H9 (cell line): ENCODE measurements around the gene KDM2B. TPM values are rescaled to one million over a fixed set of nuclear protein-coding genes. Genes with fewer than 3 reads are reported as not detected.
A peak's percentile ranks its signal among the peaks of the same experiment; 100 is the strongest.

Experiments used
- DNase-seq: peaks from one replicate; pipeline ENCODE4 v3.0.0-alpha.2; 2017
- H2AFZ ChIP-seq: one replicate; pipeline ENCODE4 v1.6.1; 2013; ENCODE audit warnings: mild to moderate bottlenecking, low read length, control low read depth, moderate library complexity
- H2AK5ac ChIP-seq: 2 replicates; pipeline ENCODE4 v1.6.1; 2013; ENCODE audit warnings: low read length, control low read depth, mixed read lengths; ENCODE audit not compliant: insufficient read length
- H2BK120ac ChIP-seq: one replicate; pipeline ENCODE4 v1.6.1; 2013; ENCODE audit warnings: low read depth, mild to moderate bottlenecking, low read length, control low read depth, inconsistent platforms; ENCODE audit not compliant: poor library complexity, severe bottlenecking
- H2BK12ac ChIP-seq: 2 replicates; pipeline ENCODE4 v1.6.1; 2013; ENCODE audit warnings: low read length, control low read depth, mixed read lengths, low read depth; ENCODE audit not compliant: insufficient read length
- H2BK15ac ChIP-seq: 2 replicates; pipeline ENCODE4 v1.6.1; 2013; ENCODE audit warnings: low read depth, low read length, control low read depth
- H2BK20ac ChIP-seq: one replicate; pipeline ENCODE4 v1.6.1; 2013; ENCODE audit warnings: low read depth, mild to moderate bottlenecking, low read length, control low read depth, inconsistent platforms; ENCODE audit not compliant: poor library complexity, severe bottlenecking
- H2BK5ac ChIP-seq: 2 replicates; pipeline ENCODE4 v1.6.1; 2013; ENCODE audit warnings: low read length, control low read depth, mixed read lengths; ENCODE audit not compliant: insufficient read length
- H3K14ac ChIP-seq: 2 replicates; pipeline ENCODE4 v1.6.1; 2013; ENCODE audit warnings: low read length, control low read depth; ENCODE audit not compliant: insufficient read depth
- H3K18ac ChIP-seq: 2 replicates; pipeline ENCODE4 v1.6.1; 2013; ENCODE audit warnings: low read depth, mild to moderate bottlenecking, mixed read lengths, low read length, control low read depth; ENCODE audit not compliant: insufficient read length
- H3K23ac ChIP-seq: 2 replicates; pipeline ENCODE4 v1.6.1; 2013; ENCODE audit warnings: low read length, control low read depth, mixed read lengths, low read depth; ENCODE audit not compliant: insufficient read length
- H3K23me2 ChIP-seq: 2 replicates; pipeline ENCODE4 v1.6.1; 2013; ENCODE audit warnings: low read depth, mild to moderate bottlenecking, mixed read lengths, low read length, control low read depth; ENCODE audit not compliant: insufficient read length, poor library complexity, severe bottlenecking
- H3K27ac ChIP-seq: 2 replicates; pipeline ENCODE4 v1.5.1; 2013; ENCODE audit warnings: low read length, control low read depth, mixed read lengths, low read depth; ENCODE audit not compliant: insufficient read length
- H3K27me3 ChIP-seq: 2 replicates; pipeline ENCODE4 v1.6.1; 2013; ENCODE audit warnings: low read length, control low read depth, inconsistent platforms; ENCODE audit not compliant: insufficient read depth
- H3K4ac ChIP-seq: 2 replicates; pipeline ENCODE4 v1.6.1; 2013; ENCODE audit warnings: low read depth, mild to moderate bottlenecking, control low read depth, inconsistent platforms, low read length, moderate library complexity
- H3K4me1 ChIP-seq: 2 replicates; pipeline ENCODE4 v1.6.1; 2013; ENCODE audit warnings: low read length, control low read depth, inconsistent platforms; ENCODE audit not compliant: insufficient read depth
- H3K4me2 ChIP-seq: 2 replicates; pipeline ENCODE4 v1.6.1; 2013; ENCODE audit warnings: low read length, control low read depth, mixed read lengths; ENCODE audit not compliant: insufficient read length, insufficient read depth
- H3K56ac ChIP-seq: 2 replicates; pipeline ENCODE4 v1.6.1; 2013; ENCODE audit warnings: low read depth, mild to moderate bottlenecking, mixed read lengths, low read length, control low read depth; ENCODE audit not compliant: insufficient read length
- H3K79me1 ChIP-seq: 2 replicates; pipeline ENCODE4 v1.6.1; 2013; ENCODE audit warnings: low read depth, mild to moderate bottlenecking, moderate library complexity, low read length, control low read depth, inconsistent platforms; ENCODE audit not compliant: insufficient read depth, poor library complexity, severe bottlenecking
- H3K79me2 ChIP-seq: 2 replicates; pipeline ENCODE4 v1.6.1; 2013; ENCODE audit warnings: low read length, control low read depth, inconsistent platforms; ENCODE audit not compliant: insufficient read depth
- H3K9ac ChIP-seq: 2 replicates; pipeline ENCODE4 v1.6.1; 2013; ENCODE audit warnings: low read length, control low read depth, mixed read lengths; ENCODE audit not compliant: insufficient read length; ENCODE audit errors: extremely low read depth
- H3K9me3 ChIP-seq: one replicate; pipeline ENCODE4 v1.6.1; 2013; ENCODE audit warnings: low read depth, low read length, inconsistent platforms; ENCODE audit not compliant: control insufficient read depth
- H3T11ph ChIP-seq: one replicate; pipeline ENCODE4 v1.6.1; 2013; ENCODE audit warnings: mild to moderate bottlenecking, low read length, control low read depth, inconsistent platforms
- H4K20me1 ChIP-seq: one replicate; pipeline ENCODE4 v1.6.1; 2013; ENCODE audit not compliant: control insufficient read depth, insufficient read length, insufficient read depth
- H4K5ac ChIP-seq: 2 replicates; pipeline ENCODE4 v1.6.1; 2013; ENCODE audit warnings: low read depth, mild to moderate bottlenecking, mixed read lengths, low read length, control low read depth; ENCODE audit not compliant: insufficient read length
- H4K8ac ChIP-seq: replicated peaks from 2 replicates; pipeline ENCODE4 v1.6.1; 2013; ENCODE audit warnings: low read length, control low read depth, mixed read lengths, low read depth; ENCODE audit not compliant: insufficient read length
- H4K91ac ChIP-seq: 2 replicates; pipeline ENCODE4 v1.6.1; 2013; ENCODE audit warnings: low read depth, mild to moderate bottlenecking, moderate library complexity, mixed read lengths, low read length, control low read depth; ENCODE audit not compliant: insufficient read length
- H3K27ac Mint-ChIP-seq, 3 experiments: 2 replicates in 2 of 3; 3 replicates in 1 of 3; pipeline ENCODE4 v1.8.0; 2020 to 2021; ENCODE audit warnings: mixed read lengths in 3 of 3, mild to moderate bottlenecking in 1 of 3, moderate library complexity in 1 of 3
- H3K27me3 Mint-ChIP-seq: 2 replicates; pipeline ENCODE4 v1.8.0; 2021; ENCODE audit warnings: low read depth, mild to moderate bottlenecking, moderate library complexity, mixed read lengths
- H3K36me3 Mint-ChIP-seq, 3 experiments: 2 replicates in 2 of 3; 3 replicates in 1 of 3; pipeline ENCODE4 v1.8.0; 2020 to 2021; ENCODE audit warnings: low read depth in 3 of 3, mixed read lengths in 3 of 3; ENCODE audit not compliant: insufficient read depth in 1 of 3
- H3K4me1 Mint-ChIP-seq, 2 experiments: 2 replicates each; pipeline ENCODE4 v1.8.0; 2020; ENCODE audit warnings: mixed read lengths in 2 of 2
- H3K4me3 Mint-ChIP-seq, 2 experiments: 2 replicates in 1 of 2; 3 replicates in 1 of 2; pipeline ENCODE4 v1.8.0; 2020 to 2021; ENCODE audit warnings: mild to moderate bottlenecking in 2 of 2, mixed read lengths in 2 of 2, moderate library complexity in 1 of 2
- H3K9me3 Mint-ChIP-seq, 2 experiments: 2 replicates in 1 of 2; 3 replicates in 1 of 2; pipeline ENCODE4 v1.8.0; 2020; ENCODE audit warnings: mild to moderate bottlenecking in 2 of 2, mixed read lengths in 2 of 2, moderate library complexity in 1 of 2
- CTCF ChIP-seq: fragments of 200-600 bp; sonication (generic); conservative IDR thresholded peaks from 3 replicates; pipeline ENCODE4 v1.8.0; 2021; ENCODE audit warnings: antibody characterized with exemption, mild to moderate bottlenecking
- WGBS: extraction: QIAGEN DNeasy Blood & Tissue Kit; methylation state at CpG from one replicate; pipeline ENCODE4 v1.1.7; 2013; ENCODE audit warnings: missing lambda C conversion rate, low lambda C conversion rate, mixed read lengths; ENCODE audit not compliant: insufficient read length; ENCODE audit errors: extremely low coverage; 5-methylcytosine and 5-hydroxymethylcytosine counted together
- total RNA-seq: library from RNA; stranded (reverse); gene quantifications from 2 replicates; pipeline ENCODE4 v1.2.1, GENCODE V29; 2021

Gene KDM2B
- total RNA-seq, 1 experiment from 2014 or later, result 143 TPM

- H4K8ac ChIP-seq, result no peak overlapping the region
- H3K36me3 Mint-ChIP-seq, result no peaks in the 10 kb centered on the region
- H3K23ac ChIP-seq, result no peak overlapping the region
- H4K91ac ChIP-seq, result no peak overlapping the region
- H4K5ac ChIP-seq, result no peak overlapping the region
- H3K14ac ChIP-seq, result no peak overlapping the region
- no peak overlapping the region for H2BK120ac ChIP-seq
- H3T11ph ChIP-seq, result no peak overlapping the region
- H3K4me1 ChIP-seq, result peaks cover 5% of the 10 kb centered on the region
- peak overlapping the region in 2 of 3 experiments; percentile 36 to 87; a peak in 3 of 7 replicates for H3K27ac Mint-ChIP-seq
- no peak overlapping the region for H2BK20ac ChIP-seq
- H2BK12ac ChIP-seq, result no peak overlapping the region
- no peak overlapping the region for H2AFZ ChIP-seq
- no peaks in the 10 kb centered on the region for H3K23me2 ChIP-seq
- no peak overlapping the region for H3K9ac ChIP-seq
- H3K79me2 ChIP-seq, result no peaks in the 10 kb centered on the region
- H3K18ac ChIP-seq, result no peak overlapping the region
- no peaks in the 10 kb centered on the region for H4K20me1 ChIP-seq
- H3K4me3 Mint-ChIP-seq, result peak overlapping the region in 1 of 2 experiments; percentile 14; a peak in 2 of 5 replicates
- H3K27me3 ChIP-seq, result no peaks in the 10 kb centered on the region
- no CpG with 5 or more reads among the region's 9 CpGs for WGBS
- H2BK15ac ChIP-seq, result no peak overlapping the region
- H3K4me1 Mint-ChIP-seq, result peaks cover 14 to 34% of the 10 kb centered on the region in 2 experiments
- H2AK5ac ChIP-seq, result no peak overlapping the region
- TF ChIP-seq CTCF, result no peak
- no peak overlapping the region for H3K4me2 ChIP-seq
- no peak overlapping the region for H3K27ac ChIP-seq
- no peak for DNase-seq
- H3K9me3 Mint-ChIP-seq, result no peaks in the 10 kb centered on the region
- H3K27me3 Mint-ChIP-seq, result no peaks in the 10 kb centered on the region
- H3K79me1 ChIP-seq, result no peaks in the 10 kb centered on the region
- H3K9me3 ChIP-seq, result no peaks in the 10 kb centered on the region
- no peak overlapping the region for H2BK5ac ChIP-seq
- no peak overlapping the region for H3K4ac ChIP-seq
- H3K56ac ChIP-seq, result no peak overlapping the region
Observed at GRCh38 chr12:121614872-121615467, 34.1 kb upstream of the KDM2B start.
